Gastrocnemius medialis (tissue), 4 donors: ENCODE results near the gene MAS1L.

ENCODE experiments used
- POLR2A ChIP-seq, 2 donors: fragments of 450-650 bp; IDR thresholded peaks; one replicate each; pipeline ENCODE4 v1.6.1; 2017; ENCODE audit warnings: antibody characterized with exemption in 2 of 2, mild to moderate bottlenecking in 2 of 2, moderate library complexity in 2 of 2
- TF ChIP-seq, protein P1 (sequence below), 5 experiments: fragments of 450-650 bp in 3 of 5; fragments of 200-600 bp in 2 of 5; sonication (generic) in 2 of 5; IDR thresholded peaks in 4 of 5; conservative IDR thresholded peaks in 1 of 5; 1 replicate in 4 of 5; 2 replicates in 1 of 5; pipeline ENCODE4 v1.5.1; 2016 to 2019; ENCODE audit warnings: antibody characterized with exemption in 5 of 5, mild to moderate bottlenecking in 3 of 5, moderate library complexity in 3 of 5

DNA sequence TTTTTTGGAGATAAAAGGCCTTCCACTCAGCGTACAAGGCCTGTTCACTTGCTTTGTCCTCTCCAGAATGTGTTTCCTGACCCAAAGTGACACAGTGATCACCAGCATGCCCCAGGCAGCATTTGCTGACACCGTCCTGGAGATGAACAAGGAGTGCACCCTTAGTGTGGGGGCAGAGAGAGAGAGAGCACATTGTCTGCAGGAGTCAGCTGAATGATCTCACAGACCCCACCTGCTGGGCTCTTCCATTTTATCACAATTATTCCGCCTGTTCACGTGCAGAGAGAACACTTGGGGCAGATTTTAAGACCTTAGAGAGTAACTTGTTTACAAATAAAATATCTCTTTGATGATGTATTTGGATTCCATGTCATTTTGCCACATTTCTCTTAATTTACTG lies 22.4 kb upstream of the MAS1L start:
- TF ChIP-seq, protein P1, sequence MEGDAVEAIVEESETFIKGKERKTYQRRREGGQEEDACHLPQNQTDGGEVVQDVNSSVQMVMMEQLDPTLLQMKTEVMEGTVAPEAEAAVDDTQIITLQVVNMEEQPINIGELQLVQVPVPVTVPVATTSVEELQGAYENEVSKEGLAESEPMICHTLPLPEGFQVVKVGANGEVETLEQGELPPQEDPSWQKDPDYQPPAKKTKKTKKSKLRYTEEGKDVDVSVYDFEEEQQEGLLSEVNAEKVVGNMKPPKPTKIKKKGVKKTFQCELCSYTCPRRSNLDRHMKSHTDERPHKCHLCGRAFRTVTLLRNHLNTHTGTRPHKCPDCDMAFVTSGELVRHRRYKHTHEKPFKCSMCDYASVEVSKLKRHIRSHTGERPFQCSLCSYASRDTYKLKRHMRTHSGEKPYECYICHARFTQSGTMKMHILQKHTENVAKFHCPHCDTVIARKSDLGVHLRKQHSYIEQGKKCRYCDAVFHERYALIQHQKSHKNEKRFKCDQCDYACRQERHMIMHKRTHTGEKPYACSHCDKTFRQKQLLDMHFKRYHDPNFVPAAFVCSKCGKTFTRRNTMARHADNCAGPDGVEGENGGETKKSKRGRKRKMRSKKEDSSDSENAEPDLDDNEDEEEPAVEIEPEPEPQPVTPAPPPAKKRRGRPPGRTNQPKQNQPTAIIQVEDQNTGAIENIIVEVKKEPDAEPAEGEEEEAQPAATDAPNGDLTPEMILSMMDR (IDR thresholded peaks at IDR 0.05 in 4 of 5, conservative IDR thresholded peaks at IDR 0.05 in 1 of 5), result no peak
- no peak for TF ChIP-seq POLR2A (IDR thresholded peaks at IDR 0.05)
